K562 (cell line): ENCODE data around the gene CHDH. TPM values are rescaled to one million over a fixed set of nuclear protein-coding genes. Genes with fewer than 3 reads are reported as not detected.

Experiments used
- ATAC-seq: fragments of 200-7000 bp; cut with Tn5 transposase; 3 replicates; pipeline ENCODE4 v1.9.1; 2020; ENCODE audit warnings: moderate library complexity
- BruUV-seq: library from RNA; stranded (reverse); fragments of 400-500 nt; replicated peaks from 2 replicates; lab custom pipeline; 2021; lab: Mats Ljungman, UMichigan
- CTCF ChIA-PET: fragments of 300-600 bp; formaldehyde crosslinking; extraction: SDS; loops from one replicate; lab custom pipeline; 2021; ENCODE audit warnings: low intra/inter-chr PET ratio; lab: Yijun Ruan, JAX
- POLR2A ChIA-PET: fragments of 300-600, 350-650 bp; sonication (Branson Sonifier 250); formaldehyde crosslinking; extraction: SDS; loops from one replicate; lab custom pipeline; 2021; ENCODE audit warnings: antibody characterized with exemption, inconsistent platforms; lab: Yijun Ruan, JAX
- DNase-seq, 4 experiments: peaks; one replicate each; pipeline versions ENCODE4 v3.0.0 to v3.0.0-alpha.2; 2011 to 2018; ENCODE audit warnings: low spot score in 3 of 4, mixed read lengths in 3 of 4; ENCODE audit errors: extremely low read depth in 1 of 4
- FAIRE-seq: peaks from 2 replicates; lab custom pipeline; 2011; peaks lifted over from hg19 to GRCh38; lab: Jason Lieb, UNC
- H2AFZ ChIP-seq: 2 replicates; pipeline ENCODE4 v1.6.0; 2011; ENCODE audit warnings: low read depth, low read length, control low read depth, inconsistent platforms
- H3K27ac ChIP-seq: fragments of 200-600 bp; 3 replicates; pipeline ENCODE4 v1.8.0; 2011; ENCODE audit warnings: low read depth, mild to moderate bottlenecking, control low read depth, inconsistent platforms, low read length, moderate library complexity, mixed read lengths; ENCODE audit errors: extremely low read depth
- H3K27me3 ChIP-seq, 2 experiments: fragments of 300-600 bp in 1 of 2; 2 replicates in 1 of 2; 3 replicates in 1 of 2; pipeline versions ENCODE4 v1.6.0 to v1.8.0; 2011; ENCODE audit warnings: inconsistent platforms in 2 of 2, low read length in 2 of 2, mild to moderate bottlenecking in 1 of 2, mixed read lengths in 1 of 2, moderate library complexity in 1 of 2; ENCODE audit not compliant: control insufficient read depth in 2 of 2, insufficient read depth in 2 of 2
- H3K36me3 ChIP-seq: fragments of 300-600 bp; 3 replicates; pipeline ENCODE4 v1.8.0; 2011; ENCODE audit warnings: mild to moderate bottlenecking, low read length, inconsistent platforms; ENCODE audit not compliant: control insufficient read depth, insufficient read depth
- H3K4me1 ChIP-seq, 2 experiments: fragments of 200-600 bp in 1 of 2; replicated peaks in 1 of 2; 2 replicates in 1 of 2; 3 replicates in 1 of 2; pipeline versions ENCODE4 v1.5.1 to v1.8.0; 2011; ENCODE audit warnings: inconsistent platforms in 2 of 2, low read length in 2 of 2, mild to moderate bottlenecking in 1 of 2, mixed read lengths in 1 of 2, moderate library complexity in 1 of 2; ENCODE audit not compliant: control insufficient read depth in 2 of 2, insufficient read depth in 2 of 2
- H3K4me2 ChIP-seq: 2 replicates; pipeline ENCODE4 v1.6.1; 2011; ENCODE audit warnings: low read length, control low read depth, inconsistent platforms, mixed read lengths; ENCODE audit not compliant: insufficient read depth
- H3K4me3 ChIP-seq: fragments of 200-600 bp; sonication (generic), shearing (Covaris generic); 2 replicates; pipeline ENCODE4 v1.5.1; 2016; ENCODE audit warnings: control low read depth, inconsistent platforms
- H3K79me2 ChIP-seq: fragments of 200-600 bp; 3 replicates; pipeline ENCODE4 v1.8.0; 2011; ENCODE audit warnings: low read length, inconsistent platforms; ENCODE audit not compliant: control insufficient read depth, insufficient read depth
- H3K9ac ChIP-seq, 2 experiments: 2 replicates each; pipeline versions ENCODE4 v1.6.0 to v1.6.1; 2011; ENCODE audit warnings: low read depth in 2 of 2, low read length in 2 of 2, control low read depth in 1 of 2, inconsistent platforms in 1 of 2, mild to moderate bottlenecking in 1 of 2, mixed read lengths in 1 of 2; ENCODE audit not compliant: insufficient read depth in 1 of 2
- H3K9me1 ChIP-seq: one replicate; pipeline ENCODE4 v1.6.0; 2011; ENCODE audit warnings: inconsistent platforms, mild to moderate bottlenecking, low read length, moderate library complexity; ENCODE audit not compliant: control insufficient read depth, insufficient read depth
- H3K9me3 ChIP-seq: replicated peaks from 2 replicates; pipeline ENCODE4 v1.5.1; 2011; ENCODE audit warnings: low read depth, low read length, inconsistent platforms; ENCODE audit not compliant: control insufficient read depth, insufficient read depth
- H4K20me1 ChIP-seq: replicated peaks from 2 replicates; pipeline ENCODE4 v1.6.1; 2011; ENCODE audit warnings: low read length, inconsistent platforms, mixed read lengths; ENCODE audit not compliant: control insufficient read depth, insufficient read depth
- CCAR2 ChIP-seq: fragments of 200-400 bp; formaldehyde crosslinking; IDR thresholded peaks from 2 replicates; pipeline ENCODE4 v1.6.1; 2017; ENCODE audit warnings: mild to moderate bottlenecking, low read depth, low read length
- FOXJ2 ChIP-seq: fragments of 200-800 bp; sonication (Bioruptor generic); IDR thresholded peaks from 2 replicates; pipeline ENCODE4 v1.6.1; 2016; ENCODE audit warnings: missing genetic modification characterization, missing compliant biosample characterization
- NFIC ChIP-seq: fragments of 450-650 bp; IDR thresholded peaks from 2 replicates; pipeline ENCODE4 v1.6.1; 2017; ENCODE audit warnings: mild to moderate bottlenecking, inconsistent platforms
- SP1 ChIP-seq: sonication (generic); formaldehyde crosslinking; IDR thresholded peaks from 2 replicates; pipeline ENCODE4 v1.8.1; 2022; ENCODE audit warnings: mild to moderate bottlenecking, missing genetic modification reagents
- TAF7 ChIP-seq: fragments of 450-650 bp; IDR thresholded peaks from 2 replicates; pipeline ENCODE4 v1.6.1; 2016; ENCODE audit warnings: missing genetic modification characterization, missing compliant biosample characterization
- TEAD1 ChIP-seq, 2 experiments: fragments of 450-650 bp in 1 of 2; sonication (generic) in 1 of 2; formaldehyde crosslinking; IDR thresholded peaks; 2 replicates each; pipeline versions ENCODE4 v1.4.0 to v1.8.0; 2020 to 2022; ENCODE audit warnings: mild to moderate bottlenecking in 2 of 2, missing genetic modification reagents in 1 of 2
- WGBS: fragments of 100-300 bp; shearing (Covaris generic); methylation state at CpG from one replicate; pipeline ENCODE4 v1.1.6; 2016; ENCODE audit warnings: low coverage, mixed read lengths; ENCODE audit not compliant: insufficient coverage; ENCODE audit errors: missing lambda C conversion rate; 5-methylcytosine and 5-hydroxymethylcytosine counted together
- in situ Hi-C: fragments of 300-500 bp; cut with MboI; formaldehyde crosslinking; loops from 4 replicates; pipeline ENCODE4 v1.15.0; 2018; ENCODE audit warnings: inconsistent platforms, mixed read lengths
- intact Hi-C: fragments of 100-400 bp; cut with micrococcal nuclease; formaldehyde crosslinking; loops from 2 replicates; pipeline ENCODE4 v1.14.2; 2022
- polyA plus RNA-seq, 8 experiments: library from polyadenylated mRNA; depleted of rRNA in 4 of 8; stranded (reverse) in 5 of 8; unstranded in 3 of 8; fragments of >200 nt; fragmentation: Nextera tagmentation in 2 of 8; fragmentation: Illumina TruSeq in 1 of 8; extraction: Ambion mirVana in 2 of 8; extraction: Trizol in 1 of 8; gene quantifications; 2 replicates each; pipeline versions ENCODE4 v1.2.1 to v1.2.3, GENCODE V29; 2011 to 2014; ENCODE audit warnings: inconsistent platforms in 1 of 8, missing spikeins in 1 of 8
- total RNA-seq, 7 experiments: library from RNA; depleted of rRNA in 6 of 7; stranded (reverse); fragments of >200 nt in 6 of 7; fragmentation: Illumina TruSeq in 2 of 7; extraction: Trizol in 2 of 7; gene quantifications; 2 replicates each; pipeline versions ENCODE4 v1.2.1 to v1.2.3, GENCODE V29; 2011 to 2021; ENCODE audit warnings: low replicate concordance in 1 of 7
- TF ChIP-seq, protein P1 (sequence below): sonication (generic); formaldehyde crosslinking; IDR thresholded peaks from 2 replicates; pipeline ENCODE4 v1.8.0; 2023; ENCODE audit warnings: missing genetic modification reagents, mild to moderate bottlenecking, borderline replicate concordance

The CHDH gene
- total and polyA plus RNA-seq, 9 of the 15 experiments (the other 6 are each of a cell fraction or from before 2014, with no cell fraction given): 0.06 to 1.9 (median 0.46) TPM

DNA sequence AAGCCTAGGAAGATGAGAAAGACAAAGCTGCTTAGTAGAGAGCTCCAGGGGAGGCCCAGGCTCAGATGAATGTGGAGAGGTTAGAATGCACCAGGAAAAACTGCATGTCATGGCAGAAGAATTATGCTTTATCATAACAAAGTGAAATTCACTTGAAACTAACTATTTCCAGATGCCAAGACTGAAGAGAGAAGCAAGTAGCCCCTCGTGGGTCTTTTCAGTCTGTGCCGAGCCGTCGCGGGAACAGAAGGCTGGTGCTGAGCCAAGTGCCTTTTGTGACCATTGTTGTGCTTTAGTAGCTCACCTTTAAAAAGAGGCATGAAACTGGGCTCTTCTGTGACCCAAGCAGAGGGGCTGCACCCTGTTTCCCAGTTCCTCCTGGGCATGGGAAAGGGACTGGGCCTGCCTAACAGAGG is 73.2 kb downstream of the CHDH start (continued):
- TF ChIP-seq, protein P1, sequence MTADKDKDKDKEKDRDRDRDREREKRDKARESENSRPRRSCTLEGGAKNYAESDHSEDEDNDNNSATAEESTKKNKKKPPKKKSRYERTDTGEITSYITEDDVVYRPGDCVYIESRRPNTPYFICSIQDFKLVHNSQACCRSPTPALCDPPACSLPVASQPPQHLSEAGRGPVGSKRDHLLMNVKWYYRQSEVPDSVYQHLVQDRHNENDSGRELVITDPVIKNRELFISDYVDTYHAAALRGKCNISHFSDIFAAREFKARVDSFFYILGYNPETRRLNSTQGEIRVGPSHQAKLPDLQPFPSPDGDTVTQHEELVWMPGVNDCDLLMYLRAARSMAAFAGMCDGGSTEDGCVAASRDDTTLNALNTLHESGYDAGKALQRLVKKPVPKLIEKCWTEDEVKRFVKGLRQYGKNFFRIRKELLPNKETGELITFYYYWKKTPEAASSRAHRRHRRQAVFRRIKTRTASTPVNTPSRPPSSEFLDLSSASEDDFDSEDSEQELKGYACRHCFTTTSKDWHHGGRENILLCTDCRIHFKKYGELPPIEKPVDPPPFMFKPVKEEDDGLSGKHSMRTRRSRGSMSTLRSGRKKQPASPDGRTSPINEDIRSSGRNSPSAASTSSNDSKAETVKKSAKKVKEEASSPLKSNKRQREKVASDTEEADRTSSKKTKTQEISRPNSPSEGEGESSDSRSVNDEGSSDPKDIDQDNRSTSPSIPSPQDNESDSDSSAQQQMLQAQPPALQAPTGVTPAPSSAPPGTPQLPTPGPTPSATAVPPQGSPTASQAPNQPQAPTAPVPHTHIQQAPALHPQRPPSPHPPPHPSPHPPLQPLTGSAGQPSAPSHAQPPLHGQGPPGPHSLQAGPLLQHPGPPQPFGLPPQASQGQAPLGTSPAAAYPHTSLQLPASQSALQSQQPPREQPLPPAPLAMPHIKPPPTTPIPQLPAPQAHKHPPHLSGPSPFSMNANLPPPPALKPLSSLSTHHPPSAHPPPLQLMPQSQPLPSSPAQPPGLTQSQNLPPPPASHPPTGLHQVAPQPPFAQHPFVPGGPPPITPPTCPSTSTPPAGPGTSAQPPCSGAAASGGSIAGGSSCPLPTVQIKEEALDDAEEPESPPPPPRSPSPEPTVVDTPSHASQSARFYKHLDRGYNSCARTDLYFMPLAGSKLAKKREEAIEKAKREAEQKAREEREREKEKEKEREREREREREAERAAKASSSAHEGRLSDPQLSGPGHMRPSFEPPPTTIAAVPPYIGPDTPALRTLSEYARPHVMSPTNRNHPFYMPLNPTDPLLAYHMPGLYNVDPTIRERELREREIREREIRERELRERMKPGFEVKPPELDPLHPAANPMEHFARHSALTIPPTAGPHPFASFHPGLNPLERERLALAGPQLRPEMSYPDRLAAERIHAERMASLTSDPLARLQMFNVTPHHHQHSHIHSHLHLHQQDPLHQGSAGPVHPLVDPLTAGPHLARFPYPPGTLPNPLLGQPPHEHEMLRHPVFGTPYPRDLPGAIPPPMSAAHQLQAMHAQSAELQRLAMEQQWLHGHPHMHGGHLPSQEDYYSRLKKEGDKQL: no peak

DNA sequence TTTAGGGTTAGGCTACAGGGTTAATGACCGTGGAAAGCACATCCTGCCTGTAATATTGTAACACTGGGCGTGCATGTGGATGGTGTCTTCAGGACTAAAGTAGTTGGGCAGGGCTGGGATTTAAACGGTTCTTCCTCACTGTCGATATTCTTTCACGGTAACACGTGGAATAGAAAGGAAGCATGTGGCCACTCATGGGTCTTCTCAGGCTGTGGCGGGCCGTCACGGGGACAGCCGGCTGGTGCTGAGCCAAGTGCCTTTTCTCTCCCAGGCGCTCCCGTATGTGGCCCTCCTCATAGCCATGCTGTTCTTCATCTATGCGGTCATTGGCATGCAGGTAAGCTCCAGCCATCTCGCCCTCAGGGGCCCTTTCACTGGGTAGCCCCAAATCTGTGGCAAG is 73.7 kb downstream of the CHDH start:
- CTCF ChIA-PET: no interaction called here
- in situ Hi-C loops: no loop called here
- Histone ChIP-seq H3K9me3 (no peaks in the 10 kb centered on the region), H3K36me3 (no peaks in the 10 kb centered on the region), H3K79me2 (no peaks in the 10 kb centered on the region), H3K27me3 (peaks cover 0 to 43% of the 10 kb centered on the region in 2 experiments; a peak in 3 of 5 replicates), H3K4me3 (no peak overlapping the region), H3K9me1 (peaks cover 2% of the 10 kb centered on the region), H3K4me2 (no peak overlapping the region), H3K4me1 (no peaks in the 10 kb centered on the region), H3K27ac (no peak overlapping the region), H4K20me1 (no peaks in the 10 kb centered on the region), H2AFZ (no peak overlapping the region), H3K9ac (no peak overlapping the region)
- BruUV-seq: no TSS peak
- 0% methylated on average over 14 of the region's 14 CpGs for WGBS
- no peak for TF ChIP-seq TEAD1 (CRISPR knock-in tag; IDR thresholded peaks at IDR 0.05)
- TF ChIP-seq SP1 (CRISPR knock-in tag): no peak
- no peak for TF ChIP-seq FOXJ2 (tag)
- no peak for TF ChIP-seq TAF7 (tag)
- TF ChIP-seq NFIC: no peak
- no peak for TF ChIP-seq CCAR2
- intact Hi-C loops: no loop called here
- no peak for DNase-seq
- POLR2A ChIA-PET: no interaction called here
- ATAC-seq: no peak
- FAIRE-seq: no peak
